PC-3 (cell line): ENCODE results near the gene RPL19. TPM values are rescaled to one million over a fixed set of nuclear protein-coding genes. Genes with fewer than 3 reads are reported as not detected.

ENCODE experiments used
- ATAC-seq: fragments of 200-7000 bp; cut with Tn5 transposase; 2 replicates; pipeline ENCODE4 v1.9.1; 2020; ENCODE audit warnings: mild to moderate bottlenecking, moderate library complexity
- BruUV-seq: library from RNA; stranded (reverse); fragments of 400-500 nt; replicated peaks from 2 replicates; lab custom pipeline; 2021; lab: Mats Ljungman, UMichigan
- CTCF ChIA-PET: fragments of 300-600 bp; sonication (Branson Sonifier 250); formaldehyde crosslinking; loops from one replicate; lab custom pipeline; 2022; ENCODE audit warnings: antibody characterized with exemption; lab: Charles Lee
- POLR2A ChIA-PET: fragments of 300-600 bp; sonication (Branson Sonifier 250); formaldehyde crosslinking; loops from one replicate; lab custom pipeline; 2022; ENCODE audit warnings: antibody characterized with exemption; ENCODE audit not compliant: unreplicated experiment; lab: Charles Lee
- DNase-seq: peaks from one replicate; pipeline ENCODE4 v3.0.0-alpha.2; 2015
- H2AFZ ChIP-seq: fragments of 300-600 bp; sonication (generic); 2 replicates; pipeline ENCODE4 v1.6.0; 2016; ENCODE audit warnings: antibody characterized with exemption, low read length
- H3F3A ChIP-seq: fragments of 300-600 bp; sonication (generic); one replicate; pipeline ENCODE4 v1.6.0; 2017; ENCODE audit warnings: antibody characterized with exemption, low read length, control low read depth, mild to moderate bottlenecking; ENCODE audit not compliant: unreplicated experiment
- H3K27ac ChIP-seq: fragments of 300-600 bp; sonication (generic); 2 replicates; pipeline ENCODE4 v1.5.1; 2016; ENCODE audit warnings: mild to moderate bottlenecking, low read length
- H3K27me3 ChIP-seq: fragments of 300-600 bp; sonication (generic); 2 replicates; pipeline ENCODE4 v1.6.1; 2016; ENCODE audit warnings: low read length, mixed read lengths
- H3K36me3 ChIP-seq: fragments of 300-600 bp; sonication (generic); 2 replicates; pipeline ENCODE4 v1.6.1; 2016; ENCODE audit warnings: low read depth, mixed run types, low read length, mixed read lengths
- H3K4me1 ChIP-seq: fragments of 300-600 bp; sonication (generic); 2 replicates; pipeline ENCODE4 v1.5.1; 2016; ENCODE audit warnings: low read length; ENCODE audit not compliant: insufficient read depth
- H3K4me2 ChIP-seq: fragments of 300-600 bp; sonication (generic); 2 replicates; pipeline ENCODE4 v1.6.0; 2016; ENCODE audit warnings: low read length
- H3K4me3 ChIP-seq: fragments of 300-600 bp; sonication (generic); 2 replicates; pipeline ENCODE4 v1.5.1; 2016; ENCODE audit warnings: mild to moderate bottlenecking, low read length, mixed read lengths
- H3K79me2 ChIP-seq: fragments of 300-600 bp; sonication (generic); 2 replicates; pipeline ENCODE4 v1.6.1; 2017; ENCODE audit warnings: low read length, mixed read lengths
- H3K9ac ChIP-seq: fragments of 300-600 bp; sonication (generic); 2 replicates; pipeline ENCODE4 v1.6.0; 2016; ENCODE audit warnings: mild to moderate bottlenecking, low read length
- H3K9me2 ChIP-seq: fragments of 300-600 bp; sonication (generic); replicated peaks from 2 replicates; pipeline ENCODE4 v1.6.1; 2016; ENCODE audit warnings: mixed run types, low read length, mixed read lengths
- H3K9me3 ChIP-seq: fragments of 300-600 bp; sonication (generic); 2 replicates; pipeline ENCODE4 v1.6.1; 2016; ENCODE audit warnings: low read length, mixed read lengths
- H4K20me1 ChIP-seq: fragments of 300-600 bp; sonication (generic); 2 replicates; pipeline ENCODE4 v1.6.1; 2016; ENCODE audit warnings: low read length, mixed read lengths
- EZH2 ChIP-seq: fragments of 300-600 bp; sonication (generic); IDR thresholded peaks from one replicate; pipeline ENCODE4 v1.6.1; 2017; ENCODE audit warnings: antibody characterized with exemption, mild to moderate bottlenecking, low read length; ENCODE audit not compliant: unreplicated experiment
- EZH2phosphoT487 ChIP-seq: fragments of 300-600 bp; sonication (generic); IDR thresholded peaks from 2 replicates; pipeline ENCODE4 v1.6.1; 2018; ENCODE audit warnings: mild to moderate bottlenecking, antibody characterized with exemption, low read length, borderline replicate concordance
- intact Hi-C: fragments of 100-400 bp; cut with micrococcal nuclease; formaldehyde crosslinking; loops from 2 replicates; pipeline ENCODE4 v1.9.0; 2023
- total RNA-seq: library from RNA; depleted of rRNA; stranded (reverse); fragments of >200 nt; gene quantifications from 2 replicates; pipeline ENCODE4 v1.2.3, GENCODE V29; 2014
- TF ChIP-seq, protein P1 (sequence below): fragments of 300-600 bp; sonication (generic); conservative IDR thresholded peaks from 2 replicates; pipeline ENCODE4 v1.5.1; 2017; ENCODE audit warnings: antibody characterized with exemption, low read depth, mild to moderate bottlenecking, low read length

Gene RPL19
- total RNA-seq, 1 experiment from 2014 or later, result 2,509 TPM

DNA sequence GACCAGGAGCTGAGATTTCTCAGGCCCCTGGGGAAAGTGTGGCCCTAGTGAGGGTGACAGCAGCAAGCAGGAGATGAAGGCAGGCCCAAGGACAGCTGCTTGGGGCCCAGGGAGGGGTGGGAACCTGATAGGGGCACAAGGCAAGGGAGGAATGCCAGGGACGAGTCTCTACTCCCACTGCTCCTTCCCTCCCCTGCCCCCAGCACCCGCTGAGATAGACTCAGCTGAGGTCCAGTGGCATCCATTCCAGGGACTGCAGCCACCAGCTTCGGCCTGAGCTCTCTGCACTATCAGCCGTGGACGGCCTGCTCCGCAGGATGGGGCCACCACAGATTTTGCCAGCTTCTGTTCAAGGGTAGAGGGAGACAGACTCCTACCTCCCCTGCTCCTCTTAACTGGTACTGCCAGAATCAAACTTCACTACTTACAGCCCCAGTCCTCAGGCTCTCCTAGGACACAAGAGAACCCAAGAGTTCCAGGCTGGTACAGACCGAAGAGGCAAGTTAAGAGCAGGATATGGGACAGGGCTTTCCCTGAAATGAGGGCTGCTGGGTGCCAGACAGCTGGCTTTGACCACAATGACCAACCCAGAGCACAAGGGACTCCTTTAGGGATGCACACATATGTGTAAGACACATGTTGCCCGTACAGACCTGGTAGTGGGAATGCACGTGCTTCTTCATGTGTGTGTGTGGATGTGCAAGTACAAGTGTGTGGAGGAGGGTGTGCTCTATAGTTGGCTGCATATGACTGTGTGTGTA, 8.2 kb upstream of the RPL19 start:
- peaks cover 5% of the 10 kb centered on the region; the same call in 1 of the 2 replicates for H3K4me1 ChIP-seq
- peaks cover 13% of the 10 kb centered on the region for H3K79me2 ChIP-seq
- no peaks in the 10 kb centered on the region for H4K20me1 ChIP-seq
- no peaks in the 10 kb centered on the region for H3K36me3 ChIP-seq
- no peaks in the 10 kb centered on the region for H3F3A ChIP-seq
- no peak overlapping the region for H3K4me2 ChIP-seq
- no peaks in the 10 kb centered on the region for H3K9me3 ChIP-seq
- no peak overlapping the region for H2AFZ ChIP-seq
- no peak overlapping the region for H3K27ac ChIP-seq
- DNase-seq (no peak), ATAC-seq (no peak)
- H3K27me3 ChIP-seq, result no peaks in the 10 kb centered on the region
- no peak overlapping the region for H3K9ac ChIP-seq
- H3K9me2 ChIP-seq, result no peaks in the 10 kb centered on the region
- POLR2A ChIA-PET, result no interaction called here
- TF ChIP-seq EZH2 (no peak), EZH2phosphoT487 (no peak)
- TF ChIP-seq, protein P1, sequence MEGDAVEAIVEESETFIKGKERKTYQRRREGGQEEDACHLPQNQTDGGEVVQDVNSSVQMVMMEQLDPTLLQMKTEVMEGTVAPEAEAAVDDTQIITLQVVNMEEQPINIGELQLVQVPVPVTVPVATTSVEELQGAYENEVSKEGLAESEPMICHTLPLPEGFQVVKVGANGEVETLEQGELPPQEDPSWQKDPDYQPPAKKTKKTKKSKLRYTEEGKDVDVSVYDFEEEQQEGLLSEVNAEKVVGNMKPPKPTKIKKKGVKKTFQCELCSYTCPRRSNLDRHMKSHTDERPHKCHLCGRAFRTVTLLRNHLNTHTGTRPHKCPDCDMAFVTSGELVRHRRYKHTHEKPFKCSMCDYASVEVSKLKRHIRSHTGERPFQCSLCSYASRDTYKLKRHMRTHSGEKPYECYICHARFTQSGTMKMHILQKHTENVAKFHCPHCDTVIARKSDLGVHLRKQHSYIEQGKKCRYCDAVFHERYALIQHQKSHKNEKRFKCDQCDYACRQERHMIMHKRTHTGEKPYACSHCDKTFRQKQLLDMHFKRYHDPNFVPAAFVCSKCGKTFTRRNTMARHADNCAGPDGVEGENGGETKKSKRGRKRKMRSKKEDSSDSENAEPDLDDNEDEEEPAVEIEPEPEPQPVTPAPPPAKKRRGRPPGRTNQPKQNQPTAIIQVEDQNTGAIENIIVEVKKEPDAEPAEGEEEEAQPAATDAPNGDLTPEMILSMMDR, result no peak
- CTCF ChIA-PET, result no interaction called here
- no TSS peak for BruUV-seq
- H3K4me3 ChIP-seq, result no peak overlapping the region
- intact Hi-C loops, result no loop called here

DNA sequence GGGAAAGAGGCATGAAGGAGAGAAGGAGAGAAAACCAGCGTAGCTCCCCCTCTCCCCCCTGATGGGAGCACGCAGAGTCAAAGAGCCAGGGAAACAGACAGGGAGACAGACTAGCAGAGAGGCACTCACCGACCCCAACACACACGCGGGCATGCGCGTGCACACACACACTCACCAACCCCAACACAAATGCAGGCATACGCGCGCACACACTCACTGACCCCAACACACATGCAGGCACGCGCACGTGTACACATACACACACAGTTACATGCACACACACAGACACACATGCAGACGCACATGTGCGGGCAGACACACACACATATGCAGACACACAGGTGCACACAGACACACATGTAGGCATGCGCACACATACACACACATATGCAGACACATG, 7.2 kb upstream of the RPL19 start:
- no peaks in the 10 kb centered on the region for H3K9me3 ChIP-seq
- intact Hi-C loops, result no loop called here
- H3K4me3 ChIP-seq, result no peak overlapping the region
- DNase-seq (no peak), ATAC-seq (no peak)
- ChIA-PET CTCF (no interaction called here), POLR2A (no interaction called here)
- peaks cover 5% of the 10 kb centered on the region; the same call in 1 of the 2 replicates for H3K4me1 ChIP-seq
- no peak overlapping the region for H3K9ac ChIP-seq
- H3K9me2 ChIP-seq, result no peaks in the 10 kb centered on the region
- H3K27me3 ChIP-seq, result no peaks in the 10 kb centered on the region
- no peaks in the 10 kb centered on the region for H3F3A ChIP-seq
- H3K36me3 ChIP-seq, result no peaks in the 10 kb centered on the region
- H2AFZ ChIP-seq, result no peak overlapping the region
- peaks cover 13% of the 10 kb centered on the region for H3K79me2 ChIP-seq
- H3K27ac ChIP-seq, result no peak overlapping the region
- H4K20me1 ChIP-seq, result no peaks in the 10 kb centered on the region
- no peak overlapping the region for H3K4me2 ChIP-seq
- no TSS peak for BruUV-seq
- TF ChIP-seq EZH2phosphoT487 (no peak), EZH2 (no peak)
- TF ChIP-seq, protein P1, result no peak

DNA sequence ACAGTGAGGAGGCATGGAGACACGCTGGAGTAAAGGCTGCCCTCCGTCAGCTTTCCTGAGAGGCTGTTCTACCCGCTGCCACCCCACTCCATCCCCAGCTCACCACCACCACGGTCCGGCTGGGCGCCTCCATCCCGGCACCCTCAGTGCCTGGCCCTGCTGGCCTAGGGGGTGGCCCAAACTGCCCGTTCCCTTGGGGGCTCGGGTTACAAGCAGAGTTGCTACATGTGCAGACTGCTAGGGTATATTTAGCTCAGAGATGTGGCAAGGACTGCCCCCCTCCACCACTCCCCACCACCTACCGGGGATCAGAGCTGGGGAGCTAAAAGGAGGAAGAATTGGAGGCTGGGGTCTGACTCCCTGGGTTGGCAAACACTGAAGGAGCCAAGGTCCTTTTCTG, 6.7 kb upstream of the RPL19 start:
- ChIA-PET CTCF (no interaction called here), POLR2A (no interaction called here)
- Histone ChIP-seq H3K4me3 (no peak overlapping the region), H3K9ac (no peak overlapping the region), H2AFZ (no peak overlapping the region), H3K79me2 (peaks cover 13% of the 10 kb centered on the region), H3K27me3 (no peaks in the 10 kb centered on the region), H3K27ac (no peak overlapping the region), H3F3A (no peaks in the 10 kb centered on the region), H3K4me2 (no peak overlapping the region), H3K9me3 (no peaks in the 10 kb centered on the region), H3K9me2 (no peaks in the 10 kb centered on the region), H3K36me3 (no peaks in the 10 kb centered on the region), H3K4me1 (peaks cover 8% of the 10 kb centered on the region; the same call in 1 of the 2 replicates), H4K20me1 (no peaks in the 10 kb centered on the region)
- intact Hi-C loops, result no loop called here
- BruUV-seq, result no TSS peak
- no peak for ATAC-seq
- no peak for DNase-seq
- TF ChIP-seq, protein P1, result no peak
- TF ChIP-seq EZH2, result no peak
- TF ChIP-seq EZH2phosphoT487, result no peak
